ENCODE results near the gene RNF180.
"Not testable (repeated sequence)": the region's sequence is repeated elsewhere in the genome, so short reads cannot be mapped to it uniquely, and the experiment has no call there.

RNF180 gene

DNA sequence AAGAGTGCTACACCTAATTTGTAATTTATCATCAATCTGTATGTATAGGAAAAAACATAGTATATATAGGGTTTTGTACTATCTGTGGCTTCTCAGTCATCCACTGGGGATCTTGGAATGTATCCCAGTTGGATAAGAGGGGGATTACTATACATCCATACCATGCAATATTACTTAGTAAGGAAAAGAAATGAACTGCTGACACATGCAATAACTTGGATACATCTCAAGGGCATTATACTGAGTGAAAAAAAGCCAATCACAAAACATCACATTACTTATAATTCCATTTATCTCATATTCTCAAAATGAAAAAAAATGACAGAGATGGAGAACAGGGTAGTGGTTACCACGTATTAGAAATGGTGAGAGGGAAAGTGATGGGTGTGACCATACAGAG lies 231.9 kb downstream of the RNF180 start:
- DNase-seq (ENCODE audit: low spot score), result no peak

DNA sequence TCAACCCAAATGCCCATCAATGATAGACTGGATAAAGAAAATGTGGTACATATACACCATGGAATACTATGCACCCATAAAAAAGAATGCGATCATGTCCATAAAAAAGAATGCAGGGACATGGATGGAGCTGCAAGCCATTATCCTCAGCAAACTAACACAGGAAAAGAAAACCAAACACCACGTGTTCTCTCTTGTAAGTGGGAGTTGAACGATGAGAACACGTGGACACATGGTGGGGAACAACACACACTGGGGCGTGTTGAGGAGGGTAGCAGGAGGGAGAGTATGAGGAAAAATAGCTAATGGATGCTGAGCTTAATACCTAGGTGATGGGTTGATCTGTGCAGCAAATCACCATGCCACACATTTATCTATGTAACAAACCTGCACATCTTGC lies 233.1 kb downstream of the RNF180 start:
- DNase-seq (ENCODE audit: low spot score), result not testable (repeated sequence)

DNA sequence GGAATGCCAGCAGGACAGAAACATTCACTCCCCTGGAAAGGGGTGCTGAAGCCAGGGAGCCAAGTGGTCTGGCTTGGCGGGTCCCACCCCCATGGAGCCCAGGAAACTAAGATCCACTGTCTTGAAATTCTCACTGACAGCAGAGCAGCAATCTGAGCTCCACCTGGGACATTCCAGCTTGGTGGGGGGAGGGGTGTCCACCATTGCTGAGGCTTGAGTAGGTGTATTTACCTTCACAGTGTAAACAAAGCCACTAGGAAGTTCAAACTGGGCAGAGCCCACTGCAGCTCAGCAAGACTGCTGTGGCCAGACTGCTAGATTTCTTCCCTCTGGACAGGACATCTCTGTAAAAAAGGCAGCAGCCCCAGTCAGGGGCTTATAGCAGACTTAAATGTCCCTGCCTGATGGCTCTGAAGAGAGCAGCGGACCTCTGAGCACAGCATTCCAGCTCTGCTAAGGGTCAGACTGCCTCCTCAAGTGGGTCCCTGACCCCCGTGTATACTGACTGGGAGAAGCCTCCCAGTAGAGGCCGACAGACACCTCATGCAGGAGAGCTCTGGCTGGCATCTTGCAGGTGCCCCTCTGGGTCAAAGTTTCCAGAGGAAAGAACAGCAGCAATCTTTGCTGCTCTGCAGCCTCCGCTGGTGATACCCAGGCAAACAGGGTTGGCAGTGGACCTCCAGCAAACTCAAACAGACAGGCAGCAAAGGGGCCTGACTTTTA lies 241.6 kb downstream of the RNF180 start:
- not testable (repeated sequence) for DNase-seq (ENCODE audit: low spot score)

DNA sequence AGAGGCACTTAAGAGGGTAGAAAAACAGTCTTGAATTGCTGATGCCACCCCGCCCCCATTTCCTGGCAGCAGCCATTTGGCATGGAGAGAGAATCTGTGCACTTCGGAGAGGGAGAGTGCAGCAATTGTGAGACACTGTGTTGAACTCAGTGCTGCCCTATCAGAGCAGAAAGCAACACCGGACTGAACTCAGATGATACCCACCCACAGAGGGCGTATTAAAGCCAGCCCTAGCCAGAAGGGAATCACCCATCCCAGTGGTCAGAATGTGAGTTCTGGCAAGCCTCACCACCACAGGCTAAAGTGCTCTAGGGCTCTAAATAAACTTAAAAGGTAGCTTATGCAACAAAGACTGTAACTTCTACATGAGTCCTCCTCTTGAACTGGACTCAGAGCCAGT lies 251.7 kb downstream of the RNF180 start:
- no peak for DNase-seq (ENCODE audit: low spot score)

DNA sequence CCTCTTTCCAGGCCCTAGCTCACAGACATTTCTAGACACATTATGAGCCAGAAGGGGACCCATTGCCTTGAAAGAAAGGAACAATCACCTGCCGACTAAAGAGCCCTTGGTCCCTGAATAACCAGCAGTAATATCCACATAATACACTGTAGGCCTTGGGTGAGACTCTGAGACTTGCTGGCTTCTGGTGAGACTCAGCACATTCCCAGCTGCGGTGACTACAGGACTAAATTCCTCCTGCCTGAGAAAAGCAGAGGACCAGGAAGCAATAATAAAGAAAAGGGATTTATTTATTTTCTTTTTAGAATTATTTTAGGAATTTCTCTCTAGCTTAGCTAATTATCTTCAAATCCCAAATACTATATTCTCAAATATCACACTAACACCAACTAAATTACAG lies 252.4 kb downstream of the RNF180 start:
- DNase-seq (ENCODE audit: low spot score), result no peak
